ENCODE results near the gene ABHD17B. TPM values are rescaled to one million over a fixed set of nuclear protein-coding genes. Genes with fewer than 3 reads are reported as not detected.

ABHD17B gene
- polyA plus RNA-seq, 1 experiment: 9.0 TPM

DNA sequence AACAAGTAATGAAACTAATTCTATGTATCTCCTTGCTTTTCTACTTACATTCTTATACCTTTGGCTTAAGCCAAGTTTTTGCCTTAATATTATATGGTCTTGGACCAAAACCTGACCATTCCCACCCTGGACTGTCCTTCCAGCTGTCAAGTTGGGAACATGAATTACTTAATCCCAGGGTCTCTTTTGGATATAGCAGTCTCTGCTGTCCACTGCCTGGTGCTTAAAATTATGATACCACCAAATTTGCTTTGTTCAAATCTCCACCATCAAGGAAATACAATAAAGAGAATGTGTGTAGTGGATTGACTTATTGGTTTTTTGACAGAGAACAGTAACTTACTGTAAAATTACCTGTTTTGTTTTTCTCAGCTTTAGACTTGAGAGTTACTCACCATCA, 66.2 kb downstream of the ABHD17B start:
- Histone ChIP-seq H3K27me3 (ENCODE audit: control insufficient read depth, insufficient read depth, low read length) (no peaks in the 10 kb centered on the region), H3K36me3 (ENCODE audit: control insufficient read depth, insufficient read depth, low read length) (no peaks in the 10 kb centered on the region), H3K4me3 (ENCODE audit: low read depth, low read length) (no peak overlapping the region)
- ChIA-PET POLR2A (no interaction called here), CTCF (no interaction called here)
- TF ChIP-seq, protein P1, sequence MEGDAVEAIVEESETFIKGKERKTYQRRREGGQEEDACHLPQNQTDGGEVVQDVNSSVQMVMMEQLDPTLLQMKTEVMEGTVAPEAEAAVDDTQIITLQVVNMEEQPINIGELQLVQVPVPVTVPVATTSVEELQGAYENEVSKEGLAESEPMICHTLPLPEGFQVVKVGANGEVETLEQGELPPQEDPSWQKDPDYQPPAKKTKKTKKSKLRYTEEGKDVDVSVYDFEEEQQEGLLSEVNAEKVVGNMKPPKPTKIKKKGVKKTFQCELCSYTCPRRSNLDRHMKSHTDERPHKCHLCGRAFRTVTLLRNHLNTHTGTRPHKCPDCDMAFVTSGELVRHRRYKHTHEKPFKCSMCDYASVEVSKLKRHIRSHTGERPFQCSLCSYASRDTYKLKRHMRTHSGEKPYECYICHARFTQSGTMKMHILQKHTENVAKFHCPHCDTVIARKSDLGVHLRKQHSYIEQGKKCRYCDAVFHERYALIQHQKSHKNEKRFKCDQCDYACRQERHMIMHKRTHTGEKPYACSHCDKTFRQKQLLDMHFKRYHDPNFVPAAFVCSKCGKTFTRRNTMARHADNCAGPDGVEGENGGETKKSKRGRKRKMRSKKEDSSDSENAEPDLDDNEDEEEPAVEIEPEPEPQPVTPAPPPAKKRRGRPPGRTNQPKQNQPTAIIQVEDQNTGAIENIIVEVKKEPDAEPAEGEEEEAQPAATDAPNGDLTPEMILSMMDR (IDR thresholded peaks at IDR 0.05; ENCODE audit: insufficient read depth, low read depth, low read length): no peak
- DNase-seq (ENCODE audit: low read depth): no peak

DNA sequence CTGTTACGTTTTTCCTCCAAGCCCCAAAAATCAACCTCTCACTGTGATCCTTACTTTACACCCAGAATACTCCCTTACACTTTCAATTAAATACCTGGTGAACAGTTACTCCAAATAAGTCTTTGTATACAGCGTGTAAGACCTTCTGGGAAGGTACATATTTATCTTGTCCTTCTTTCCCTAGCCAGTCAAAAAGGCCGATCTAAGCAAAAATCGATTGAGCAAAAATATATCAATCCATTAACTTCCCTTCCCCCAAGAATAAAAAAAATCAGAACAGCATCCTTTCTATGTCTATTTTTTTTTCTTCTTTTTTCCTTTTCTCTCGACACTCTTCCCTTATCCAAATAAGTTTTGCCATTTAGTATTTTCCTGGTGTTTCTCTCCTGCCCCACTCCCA, 71.3 kb downstream of the ABHD17B start:
- ChIA-PET CTCF (no interaction called here), POLR2A (no interaction called here)
- Histone ChIP-seq H3K4me3 (ENCODE audit: low read depth, low read length) (no peak overlapping the region), H3K27me3 (ENCODE audit: control insufficient read depth, insufficient read depth, low read length) (no peaks in the 10 kb centered on the region), H3K36me3 (ENCODE audit: control insufficient read depth, insufficient read depth, low read length) (no peaks in the 10 kb centered on the region)
- DNase-seq (ENCODE audit: low read depth): no peak
- TF ChIP-seq, protein P1 (IDR thresholded peaks at IDR 0.05; ENCODE audit: insufficient read depth, low read depth, low read length): no peak

DNA sequence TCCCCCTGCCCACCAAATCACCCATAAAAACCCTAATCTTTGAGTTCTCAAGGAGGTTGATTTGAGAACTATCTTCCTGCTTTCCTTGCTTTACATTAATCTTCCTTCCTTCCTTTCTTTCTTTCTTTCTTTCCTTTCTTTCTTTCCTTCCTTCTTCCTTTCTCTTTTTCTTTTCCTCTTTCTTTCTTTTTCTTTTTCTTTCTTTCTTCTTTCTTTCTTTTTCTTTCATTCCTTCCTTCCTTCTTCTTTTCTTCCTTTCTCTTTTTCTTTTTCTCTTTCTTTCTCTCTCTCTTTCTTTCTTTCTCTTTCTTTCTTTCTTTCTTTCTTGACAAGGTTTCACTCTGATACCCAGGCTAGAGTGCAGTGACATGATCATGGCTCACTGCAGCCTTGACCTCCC, 75.4 kb downstream of the ABHD17B start:
- TF ChIP-seq, protein P1 (IDR thresholded peaks at IDR 0.05; ENCODE audit: insufficient read depth, low read depth, low read length): no peak
- CTCF ChIA-PET: no interaction called here

DNA sequence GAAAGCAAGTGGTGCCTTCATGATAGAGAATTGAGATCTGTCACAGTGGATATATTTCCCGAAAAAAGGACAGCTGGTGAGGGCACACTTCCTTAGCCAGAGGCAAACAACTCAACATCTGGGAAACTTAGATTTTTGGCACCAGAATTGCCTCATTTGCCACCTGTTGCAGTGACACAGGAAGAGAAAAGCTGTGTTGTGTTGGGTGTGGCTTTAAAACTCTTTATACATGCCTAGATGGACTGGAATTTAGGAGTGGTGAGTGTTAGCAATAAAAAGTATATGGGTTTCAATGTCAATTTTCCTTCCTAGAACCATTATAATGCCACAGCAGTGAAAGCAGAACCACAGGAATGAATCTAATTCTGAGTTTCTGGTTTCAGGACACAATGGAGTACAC, 80.1 kb downstream of the ABHD17B start:
- ChIA-PET POLR2A (no interaction called here), CTCF (interaction anchor here (1.9 to 5.4 kb wide), 2 partner anchors 11 to 24 kb away, joined by 5 to 37 read pairs; no protein-coding TSS in a partner anchor)
- H3K36me3 ChIP-seq (ENCODE audit: control insufficient read depth, insufficient read depth, low read length): no peaks in the 10 kb centered on the region
- peak; percentile 47 for DNase-seq (ENCODE audit: low read depth)
- TF ChIP-seq, protein P1 (IDR thresholded peaks at IDR 0.05; ENCODE audit: insufficient read depth, low read depth, low read length): no peak
- no peaks in the 10 kb centered on the region for H3K27me3 ChIP-seq (ENCODE audit: control insufficient read depth, insufficient read depth, low read length)
- no peak overlapping the region for H3K4me3 ChIP-seq (ENCODE audit: low read depth, low read length)

More for the DNA sequence above, 75.4 kb downstream of the ABHD17B start:
- no peaks in the 10 kb centered on the region for H3K27me3 ChIP-seq (ENCODE audit: control insufficient read depth, insufficient read depth, low read length)
- H3K36me3 ChIP-seq (ENCODE audit: control insufficient read depth, insufficient read depth, low read length): no peaks in the 10 kb centered on the region
- H3K4me3 ChIP-seq (ENCODE audit: low read depth, low read length): no peak overlapping the region
- POLR2A ChIA-PET: no interaction called here
- DNase-seq (ENCODE audit: low read depth): no peak

DNA sequence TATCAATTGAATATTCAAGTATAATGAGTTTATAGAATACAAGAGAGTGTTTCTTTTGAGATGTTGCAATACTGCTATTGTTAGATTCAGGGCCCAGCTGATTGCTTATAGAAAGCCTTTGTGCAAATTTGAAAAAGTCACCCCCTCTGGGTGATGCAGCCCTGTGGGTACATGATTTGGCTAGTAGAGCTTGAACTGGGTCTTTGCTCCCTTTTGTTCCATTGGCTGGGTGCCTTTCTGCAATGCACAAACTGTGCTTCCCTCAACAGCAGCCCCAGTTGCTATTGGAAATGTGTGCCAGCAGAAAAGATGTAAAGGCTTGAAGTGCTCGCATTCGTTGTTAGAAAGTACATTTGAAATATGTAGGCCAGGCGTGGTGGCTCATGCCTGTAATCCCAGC, 80.8 kb downstream of the ABHD17B start:
- ChIA-PET POLR2A (no interaction called here), CTCF (interaction anchor here (1.9 to 5.4 kb wide), 2 partner anchors 10 to 23 kb away, joined by 5 to 37 read pairs; no protein-coding TSS in a partner anchor)
- TF ChIP-seq, protein P1 (IDR thresholded peaks at IDR 0.05; ENCODE audit: insufficient read depth, low read depth, low read length): no peak
- no peak overlapping the region for H3K4me3 ChIP-seq (ENCODE audit: low read depth, low read length)
- no peaks in the 10 kb centered on the region for H3K36me3 ChIP-seq (ENCODE audit: control insufficient read depth, insufficient read depth, low read length)
- no peak for DNase-seq (ENCODE audit: low read depth)
- no peaks in the 10 kb centered on the region for H3K27me3 ChIP-seq (ENCODE audit: control insufficient read depth, insufficient read depth, low read length)

All from BJ (cell line).